ENCODE results near the gene AREL1.

The AREL1 gene

DNA sequence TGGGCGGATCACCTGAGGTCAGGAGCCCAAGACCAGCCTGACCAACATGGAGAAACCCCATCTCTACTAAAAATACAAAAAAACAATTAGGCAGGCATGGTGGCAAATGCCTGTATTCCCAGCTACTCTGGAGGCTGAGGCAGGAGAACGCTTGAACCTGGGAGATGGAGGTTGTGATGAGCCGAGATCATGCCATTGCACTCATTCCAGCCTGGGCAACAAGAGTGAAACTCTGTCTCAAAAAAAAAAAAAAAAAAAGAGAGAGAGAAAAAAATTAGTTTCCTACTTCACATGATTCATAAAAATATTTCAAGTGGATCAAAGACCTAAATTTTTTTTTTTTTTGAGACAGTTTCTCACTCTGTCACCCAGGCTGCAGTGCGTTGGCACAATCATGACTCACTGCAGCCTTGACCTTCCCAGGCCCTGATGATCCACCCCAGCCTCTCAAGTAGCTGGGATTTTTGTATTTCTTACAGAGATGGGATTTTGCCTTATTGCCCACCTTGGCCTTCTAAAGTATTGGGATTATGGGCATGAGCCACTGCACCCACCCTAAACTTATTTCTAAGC, 25.0 kb upstream of the AREL1 start:
- Histone ChIP-seq H3K27ac (ENCODE audit: extremely low read depth, low read depth, low read length) (no peak overlapping the region), H3K4me3 (ENCODE audit: low read depth, low read length) (no peak overlapping the region), H3K4me1 (ENCODE audit: control insufficient read depth, insufficient read depth, low read length) (no peaks in the 10 kb centered on the region; the same call in 1 of the 2 replicates), H3K36me3 (ENCODE audit: control insufficient read depth in 2 of 2, insufficient read depth in 1 of 2, low read length in 2 of 2) (peaks cover 36 to 52% of the 10 kb centered on the region in 2 experiments), H3K9me3 (ENCODE audit: control insufficient read depth, insufficient read depth, low read depth, low read length) (no peaks in the 10 kb centered on the region)
- POLR2A ChIA-PET, result no interaction called here
- CTCF ChIA-PET, result no interaction called here
- TF ChIP-seq SALL2 (tag by site-specific recombination; IDR thresholded peaks at IDR 0.05; ENCODE audit: borderline replicate concordance), result no peak
- TF ChIP-seq ZNF521 (tag by site-specific recombination; IDR thresholded peaks at IDR 0.05), result no peak
- no peak for TF ChIP-seq ZBTB44 (tag by site-specific recombination; IDR thresholded peaks at IDR 0.05)
- no peak for TF ChIP-seq GLI4 (tag by site-specific recombination; IDR thresholded peaks at IDR 0.05)
- no peak for TF ChIP-seq ZSCAN30 (tag by site-specific recombination; IDR thresholded peaks at IDR 0.05)
- TF ChIP-seq ZNF561 (tag by site-specific recombination; IDR thresholded peaks at IDR 0.05; ENCODE audit: borderline replicate concordance), result no peak
- TF ChIP-seq ZNF433 (tag by site-specific recombination; IDR thresholded peaks at IDR 0.05; ENCODE audit: low read depth), result no peak
- no peak for TF ChIP-seq FEZF1 (tag by site-specific recombination; IDR thresholded peaks at IDR 0.05)
- TF ChIP-seq ZNF580 (tag by site-specific recombination; IDR thresholded peaks at IDR 0.05), result no peak
- no peak for TF ChIP-seq YY1 (tag by site-specific recombination; IDR thresholded peaks at IDR 0.05)
- TF ChIP-seq ZNF548 (tag by site-specific recombination; IDR thresholded peaks at IDR 0.05), result no peak
- no peak for TF ChIP-seq PRDM1 (tag by site-specific recombination; IDR thresholded peaks at IDR 0.05)
- TF ChIP-seq, protein P1, sequence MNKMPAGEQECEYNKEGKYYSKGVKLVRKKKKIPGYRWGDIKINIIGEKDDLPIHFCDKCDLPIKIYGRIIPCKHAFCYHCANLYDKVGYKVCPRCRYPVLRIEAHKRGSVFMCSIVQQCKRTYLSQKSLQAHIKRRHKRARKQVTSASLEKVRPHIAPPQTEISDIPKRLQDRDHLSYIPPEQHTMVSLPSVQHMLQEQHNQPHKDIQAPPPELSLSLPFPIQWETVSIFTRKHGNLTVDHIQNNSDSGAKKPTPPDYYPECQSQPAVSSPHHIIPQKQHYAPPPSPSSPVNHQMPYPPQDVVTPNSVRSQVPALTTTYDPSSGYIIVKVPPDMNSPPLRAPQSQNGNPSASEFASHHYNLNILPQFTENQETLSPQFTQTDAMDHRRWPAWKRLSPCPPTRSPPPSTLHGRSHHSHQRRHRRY (tag by site-specific recombination; IDR thresholded peaks at IDR 0.05), result no peak

DNA sequence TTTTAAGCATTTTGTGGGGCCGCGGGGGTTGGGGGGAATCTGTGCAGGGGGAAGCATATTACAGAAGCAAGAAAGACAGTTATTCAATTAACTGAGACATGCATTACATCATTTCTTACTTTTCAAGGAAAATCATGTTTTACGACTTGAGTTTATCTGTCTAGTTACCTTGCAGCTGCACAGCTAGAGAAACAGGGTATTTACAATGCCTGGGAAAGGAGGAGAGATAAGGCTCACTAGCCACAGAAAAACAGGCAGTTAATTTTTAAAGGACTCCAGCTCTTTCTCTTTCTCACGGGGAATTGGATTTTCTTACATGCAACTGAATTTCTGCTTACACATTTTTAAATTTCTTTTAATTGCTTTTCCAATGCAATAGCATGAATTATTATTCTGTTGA, 22.2 kb upstream of the AREL1 start:
- Histone ChIP-seq H3K9me3 (ENCODE audit: control insufficient read depth, insufficient read depth, low read depth, low read length) (no peaks in the 10 kb centered on the region), H3K36me3 (ENCODE audit: control insufficient read depth in 2 of 2, insufficient read depth in 1 of 2, low read length in 2 of 2) (peaks cover 42 to 66% of the 10 kb centered on the region in 2 experiments), H3K27ac (ENCODE audit: extremely low read depth, low read depth, low read length) (no peak overlapping the region), H3K4me3 (ENCODE audit: low read depth, low read length) (no peak overlapping the region), H3K4me1 (ENCODE audit: control insufficient read depth, insufficient read depth, low read length) (no peaks in the 10 kb centered on the region; the same call in none of the 2 replicates)
- POLR2A ChIA-PET, result no interaction called here
- CTCF ChIA-PET, result interaction anchor here (1.0 kb wide), 1 partner anchor 9 kb away, joined by 6 read pairs; no protein-coding TSS in a partner anchor
- TF ChIP-seq ZNF660 (tag by site-specific recombination; IDR thresholded peaks at IDR 0.05), result no peak
- TF ChIP-seq ZFP41 (tag by site-specific recombination; IDR thresholded peaks at IDR 0.05; ENCODE audit: borderline replicate concordance), result no peak
- TF ChIP-seq ZSCAN30 (tag by site-specific recombination; IDR thresholded peaks at IDR 0.05), result 0 out of 2 replicates have a peak, but pooled peaks have one; percentile 38
- no peak for TF ChIP-seq ZNF626 (tag by site-specific recombination; IDR thresholded peaks at IDR 0.05)
- TF ChIP-seq, protein P2, sequence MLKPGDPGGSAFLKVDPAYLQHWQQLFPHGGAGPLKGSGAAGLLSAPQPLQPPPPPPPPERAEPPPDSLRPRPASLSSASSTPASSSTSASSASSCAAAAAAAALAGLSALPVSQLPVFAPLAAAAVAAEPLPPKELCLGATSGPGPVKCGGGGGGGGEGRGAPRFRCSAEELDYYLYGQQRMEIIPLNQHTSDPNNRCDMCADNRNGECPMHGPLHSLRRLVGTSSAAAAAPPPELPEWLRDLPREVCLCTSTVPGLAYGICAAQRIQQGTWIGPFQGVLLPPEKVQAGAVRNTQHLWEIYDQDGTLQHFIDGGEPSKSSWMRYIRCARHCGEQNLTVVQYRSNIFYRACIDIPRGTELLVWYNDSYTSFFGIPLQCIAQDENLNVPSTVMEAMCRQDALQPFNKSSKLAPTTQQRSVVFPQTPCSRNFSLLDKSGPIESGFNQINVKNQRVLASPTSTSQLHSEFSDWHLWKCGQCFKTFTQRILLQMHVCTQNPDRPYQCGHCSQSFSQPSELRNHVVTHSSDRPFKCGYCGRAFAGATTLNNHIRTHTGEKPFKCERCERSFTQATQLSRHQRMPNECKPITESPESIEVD (tag by site-specific recombination; IDR thresholded peaks at IDR 0.05), result peak; percentile 32; the same call in 1 of the 2 replicates
- TF ChIP-seq ZNF26 (tag by site-specific recombination; IDR thresholded peaks at IDR 0.05), result no peak
- no peak for TF ChIP-seq ZNF112 (tag by site-specific recombination; IDR thresholded peaks at IDR 0.05)
- no peak for TF ChIP-seq ZNF830 (tag by site-specific recombination; IDR thresholded peaks at IDR 0.05; ENCODE audit: low read depth)
- no peak for TF ChIP-seq MYNN (tag by site-specific recombination; IDR thresholded peaks at IDR 0.05; ENCODE audit: borderline replicate concordance)
- no peak for TF ChIP-seq ZNF174 (tag by site-specific recombination; IDR thresholded peaks at IDR 0.05)
- no peak for TF ChIP-seq KLF9 (tag by site-specific recombination; IDR thresholded peaks at IDR 0.05; ENCODE audit: low read depth)
- no peak for TF ChIP-seq ZNF785 (tag by site-specific recombination; IDR thresholded peaks at IDR 0.05)
- no peak for TF ChIP-seq ZNF324 (tag by site-specific recombination; IDR thresholded peaks at IDR 0.05)
- no peak for TF ChIP-seq ZNF558 (tag by site-specific recombination; IDR thresholded peaks at IDR 0.05)
- TF ChIP-seq WT1 (tag by site-specific recombination; IDR thresholded peaks at IDR 0.05), result no peak
